ENCODE results near the gene WNK2.
"Not testable (repeated sequence)": the region's sequence is repeated elsewhere in the genome, so short reads cannot be mapped to it uniquely, and the experiment has no call there.

The WNK2 gene

GRCh38 chr9:93183663-93184431, at the start of gene WNK2:
TSS of gene WNK2 (plus strand) at chr9:93184139. CDS start at chr9:93184930, 791 bp downstream.
- peak; percentile 97 for DNase-seq (ENCODE audit: low spot score)

GRCh38 chr9:93134740-93135444, 49.0 kb upstream of the WNK2 start:
- no peak for DNase-seq (ENCODE audit: low spot score)

- no peak for DNase-seq (ENCODE audit: low spot score)
These were observed 47.9 kb upstream of the WNK2 start for GRCh38 chr9:93136011-93136440.

GRCh38 chr9:93137362-93137761, 46.6 kb upstream of the WNK2 start:
- DNase-seq (ENCODE audit: low spot score): no peak

DNA sequence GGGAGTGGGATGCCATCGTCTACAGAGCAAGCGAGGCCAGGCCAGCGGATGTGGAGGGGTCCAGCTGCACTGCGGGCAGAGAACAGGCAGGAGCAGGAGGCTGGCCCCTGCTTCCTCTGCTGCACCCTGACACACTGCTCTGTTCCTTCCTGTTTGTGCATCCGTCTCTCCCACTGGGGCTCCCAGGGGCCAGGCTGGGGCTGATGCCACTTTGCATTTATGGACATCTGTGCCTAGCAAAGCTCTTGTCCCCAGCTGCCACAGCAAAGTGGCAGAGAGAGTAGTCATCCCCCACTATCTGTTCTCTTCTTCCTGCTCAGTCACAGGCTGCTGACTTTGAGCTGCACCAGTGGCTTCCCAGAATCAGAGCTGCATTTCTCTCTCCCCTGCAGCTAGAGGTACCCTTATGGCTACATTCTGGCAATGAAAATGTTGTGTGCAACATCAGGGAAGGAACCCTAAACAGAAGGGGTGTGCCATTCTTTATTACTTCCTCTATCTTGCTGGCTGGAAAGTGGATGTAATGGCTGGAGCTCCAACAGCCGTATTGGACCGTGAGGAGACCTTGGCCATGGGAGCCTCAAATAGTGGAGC, 45.7 kb upstream of the WNK2 start:
- DNase-seq (ENCODE audit: low spot score): no peak

DNA sequence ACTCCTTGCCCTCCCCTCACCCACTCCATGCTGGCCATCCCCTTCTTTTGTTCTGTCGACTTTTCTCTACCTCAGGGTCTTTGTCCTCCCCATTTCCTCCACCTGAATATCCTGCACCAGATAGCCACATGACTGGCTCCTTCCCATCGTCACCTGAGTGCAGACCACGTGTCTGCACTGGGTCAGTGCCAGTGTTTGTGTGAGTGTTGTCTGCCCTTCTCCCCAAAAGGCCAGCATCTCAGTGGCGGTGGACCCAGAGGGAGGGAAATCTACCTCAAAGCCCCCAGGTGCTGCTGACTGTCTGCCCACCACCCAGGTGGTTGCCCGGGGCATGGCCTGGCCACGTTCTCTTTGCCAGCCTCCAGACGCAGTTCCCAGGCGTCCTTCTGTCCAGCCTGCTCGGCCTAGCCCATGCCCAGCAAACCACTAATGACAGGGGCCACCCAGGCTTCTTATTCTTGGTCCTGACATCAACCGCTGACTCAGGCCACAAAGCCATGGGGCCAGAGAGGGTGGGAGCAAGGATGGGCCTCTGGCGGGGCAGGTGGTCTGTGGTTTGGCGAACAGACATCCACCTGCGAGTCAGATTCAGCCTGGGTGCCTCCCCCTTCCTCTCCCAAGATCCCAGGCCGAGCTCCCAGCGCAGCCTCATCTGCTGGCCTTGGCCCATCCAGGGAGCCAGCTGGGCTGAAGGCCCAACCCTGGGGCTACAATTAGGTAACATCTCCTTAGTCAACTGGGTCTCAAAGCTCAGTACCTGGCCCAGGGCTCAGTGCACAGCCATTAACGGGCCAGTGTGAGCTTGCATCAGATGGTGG, 44.4 kb upstream of the WNK2 start:
- no peak for DNase-seq (ENCODE audit: low spot score)

- DNase-seq (ENCODE audit: low spot score): no peak
These were observed 42.0 kb upstream of the WNK2 start for GRCh38 chr9:93141771-93142483.

- no peak for DNase-seq (ENCODE audit: low spot score)
These were observed 40.0 kb upstream of the WNK2 start for GRCh38 chr9:93143830-93144530.

GRCh38 chr9:93146696-93147095, 37.2 kb upstream of the WNK2 start:
- DNase-seq (ENCODE audit: low spot score): not testable (repeated sequence)

DNA sequence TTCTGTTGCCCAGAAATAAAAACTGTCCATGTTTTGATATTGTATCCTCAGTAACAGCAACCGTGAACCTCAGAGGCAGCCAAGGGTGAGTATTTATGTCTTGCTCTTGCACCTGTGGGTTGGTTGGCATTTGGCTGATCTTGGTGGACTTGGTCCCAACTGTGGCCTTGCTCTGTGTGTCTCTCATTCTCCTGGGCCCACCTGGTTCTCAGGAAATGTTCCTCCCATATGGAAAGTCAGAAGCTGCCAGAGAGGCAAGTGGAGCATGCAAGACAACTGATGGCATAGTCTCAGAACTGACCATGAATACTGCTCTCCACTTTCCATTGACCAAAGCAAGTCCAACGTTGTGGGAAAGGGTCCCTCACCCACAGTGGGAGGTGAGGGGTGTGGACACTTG, 36.3 kb upstream of the WNK2 start:
- DNase-seq (ENCODE audit: low spot score): no peak

DNA sequence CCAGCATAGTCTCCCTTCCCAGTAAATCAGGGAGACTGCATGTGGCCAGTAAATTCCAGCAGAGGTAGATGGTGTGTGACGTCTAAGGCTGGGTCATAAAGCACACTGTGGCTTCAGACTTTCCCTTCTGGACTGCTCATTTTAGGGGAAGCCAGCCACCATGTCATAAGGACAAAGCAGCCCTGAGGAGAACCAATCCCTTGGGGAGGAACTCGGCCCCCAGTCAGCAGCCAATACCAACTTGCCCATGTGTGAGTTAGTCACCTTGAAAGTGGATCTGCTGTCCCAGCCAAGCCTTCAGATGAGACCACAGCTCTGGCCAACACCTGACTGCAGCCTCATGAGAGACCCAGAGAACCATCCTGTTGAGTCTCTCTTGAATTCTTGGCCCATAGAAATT, 35.2 kb upstream of the WNK2 start:
- DNase-seq (ENCODE audit: low spot score): no peak

- no peak for DNase-seq (ENCODE audit: low spot score)
These were observed 34.6 kb upstream of the WNK2 start for GRCh38 chr9:93149361-93149760.

DNA sequence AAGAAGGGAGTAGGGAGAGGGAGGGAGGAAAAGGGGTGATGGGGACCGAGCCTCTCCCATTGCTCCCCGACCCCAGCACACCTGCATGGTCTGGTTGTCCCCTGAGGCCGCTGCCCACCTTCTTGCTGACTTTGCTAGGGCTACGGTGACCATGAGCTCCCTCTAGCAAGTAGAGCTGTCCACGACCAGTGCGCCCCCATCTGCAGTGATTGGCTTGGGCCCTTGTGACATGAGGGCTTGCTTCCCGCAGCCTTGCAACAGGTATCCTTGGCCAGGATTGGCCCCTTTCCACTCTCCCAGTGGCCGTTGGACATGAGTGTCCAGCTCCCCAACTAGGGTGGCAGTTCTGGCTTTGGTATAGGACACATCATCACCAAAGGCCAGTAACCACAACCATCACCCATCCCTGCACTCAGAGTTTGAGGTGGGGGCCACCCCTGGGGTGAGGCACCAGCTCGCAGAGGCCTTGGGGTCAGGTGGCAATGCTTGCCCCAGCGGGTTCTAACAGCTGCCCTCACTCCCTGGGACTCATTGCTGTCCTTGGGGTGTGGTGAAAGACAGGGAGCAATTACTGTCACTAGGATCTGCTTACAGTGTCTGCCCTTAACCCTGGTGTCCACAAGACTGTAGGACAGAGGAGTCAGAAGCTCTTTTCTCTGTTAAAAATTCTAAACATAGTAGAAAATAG, 32.7 kb upstream of the WNK2 start:
- no peak for DNase-seq (ENCODE audit: low spot score)

DNA sequence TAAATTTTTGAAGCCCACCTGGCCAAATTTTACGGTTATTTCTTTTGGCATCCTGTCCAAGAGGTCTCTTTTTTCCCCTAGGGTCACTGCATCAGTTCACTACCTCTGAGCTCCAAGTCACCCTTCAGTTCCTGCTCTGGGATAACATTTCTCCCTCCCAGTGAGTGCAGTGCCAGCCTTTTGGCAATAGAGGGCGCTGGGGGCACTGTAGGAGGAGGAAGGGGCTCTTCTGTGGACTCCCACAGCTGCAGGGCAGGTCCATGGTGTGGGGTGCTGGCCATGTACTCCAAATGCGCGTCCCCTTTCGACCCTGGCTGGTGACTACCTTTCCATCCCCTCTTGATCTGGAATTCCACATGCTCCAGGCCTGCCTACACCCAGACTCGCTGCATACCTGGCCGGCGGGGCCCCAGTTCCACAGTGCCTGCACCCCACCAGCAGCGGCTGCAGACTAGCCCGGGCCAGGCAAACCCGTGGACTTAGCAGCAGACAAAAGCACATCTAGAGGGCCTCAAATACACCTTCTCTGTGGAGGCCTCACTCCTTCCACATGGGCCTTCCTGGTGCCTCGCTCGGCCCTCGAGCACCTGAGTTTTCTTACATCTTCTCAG, 29.5 kb upstream of the WNK2 start:
- DNase-seq (ENCODE audit: low spot score): peak; percentile 79

GRCh38 chr9:93155716-93156474, 28.0 kb upstream of the WNK2 start:
- DNase-seq (ENCODE audit: low spot score): no peak

DNA sequence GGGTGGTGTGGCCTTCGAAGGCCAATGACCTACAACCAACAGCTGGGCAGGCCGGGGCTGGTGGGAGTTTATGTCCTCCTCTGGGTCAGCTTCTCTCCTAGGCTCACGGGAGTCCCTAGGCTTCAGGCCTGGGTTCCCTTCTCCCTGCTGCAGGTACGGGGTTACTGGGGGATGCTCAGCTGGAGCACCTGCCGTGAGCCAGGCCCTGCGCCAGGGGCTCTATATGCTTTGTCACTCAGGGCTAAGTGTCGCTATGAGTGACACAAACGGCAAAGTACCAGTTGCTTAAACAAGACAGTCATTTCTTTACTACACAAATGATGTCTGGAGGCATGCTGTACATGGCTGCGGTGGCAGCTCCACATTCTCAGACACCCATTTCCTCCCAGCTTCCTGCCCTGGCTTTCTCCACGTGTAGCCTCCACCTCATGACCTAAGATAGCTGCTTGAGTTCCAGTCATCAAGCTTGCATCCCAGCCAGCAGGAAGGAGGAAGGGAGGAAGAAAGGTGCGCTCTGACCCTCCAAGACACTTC, 27.4 kb upstream of the WNK2 start:
- DNase-seq (ENCODE audit: low spot score): no peak

- peak; percentile 91 for DNase-seq (ENCODE audit: low spot score)
These were observed 24.1 kb upstream of the WNK2 start for GRCh38 chr9:93159601-93160471.

Measured in D341Med (cell line).